OCI-M2 (cell line): ENCODE measurements around the gene SH3RF2.
"Not testable (repeated sequence)": the region's sequence is repeated elsewhere in the genome, so short reads cannot be mapped to it uniquely, and the experiment has no call there.

Experiments used
- DNase-seq: peaks from one replicate; lab custom pipeline; 2025; ENCODE audit not compliant: unreplicated experiment; lab: John Stamatoyannopoulos, UW

SH3RF2 gene

DNA sequence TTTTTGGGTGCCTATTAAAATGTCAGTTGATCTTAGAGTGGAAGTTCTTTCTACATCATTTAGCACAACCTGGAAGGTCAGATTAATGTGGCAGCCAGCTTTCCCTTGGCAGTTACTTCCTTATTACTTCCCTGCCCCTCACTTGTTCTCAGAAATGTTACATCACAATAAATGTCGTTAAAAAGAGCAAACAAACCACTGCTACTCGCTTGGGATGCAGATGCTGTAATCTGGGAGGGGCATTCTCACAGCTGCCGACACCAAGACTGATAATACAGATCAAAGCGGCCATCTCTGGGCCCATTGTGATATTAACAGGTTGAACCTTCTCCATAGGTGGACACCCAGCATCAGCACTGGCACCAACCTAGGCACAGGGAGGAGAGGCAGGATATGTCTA, 139.7 kb downstream of the SH3RF2 start:
- DNase-seq: no peak

DNA sequence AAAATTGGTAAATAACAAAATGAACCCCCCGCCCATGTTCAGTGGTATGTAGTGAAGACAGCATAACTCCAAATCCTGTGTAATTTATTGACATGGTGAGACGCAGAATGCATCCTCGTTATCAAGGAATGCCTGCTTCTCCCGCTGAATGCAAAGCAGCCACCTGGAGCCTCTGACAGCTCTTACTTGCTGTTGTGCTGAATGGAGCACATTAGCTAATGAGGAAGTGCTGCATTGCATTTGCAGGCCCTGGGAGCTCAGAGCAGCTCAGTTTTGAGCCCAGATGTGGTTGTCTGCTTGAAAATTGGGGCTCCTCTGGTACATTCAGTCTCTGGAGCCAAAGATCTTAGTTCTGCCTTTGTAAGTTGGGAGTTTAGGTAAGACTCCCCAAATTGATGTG, 140.1 kb downstream of the SH3RF2 start:
- DNase-seq: no peak

DNA sequence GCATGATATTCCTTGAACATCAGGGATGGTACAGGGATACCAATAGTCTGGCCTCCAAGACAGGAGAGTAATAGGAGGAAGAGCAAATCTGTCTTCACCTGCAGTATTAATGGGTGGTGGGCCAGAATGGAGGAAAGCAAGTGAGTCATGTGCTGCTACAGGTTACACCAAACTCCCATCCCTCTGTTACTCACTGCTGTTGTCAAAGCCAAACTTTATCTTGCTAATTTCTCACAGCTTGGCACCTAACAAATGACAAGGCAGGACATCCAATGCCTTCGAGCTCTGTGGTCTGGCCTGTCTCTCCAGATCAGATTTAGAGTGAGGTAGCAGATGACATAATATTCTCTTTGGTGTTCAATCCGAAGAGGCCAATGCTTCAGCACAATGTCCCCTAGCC, 142.2 kb downstream of the SH3RF2 start:
- no peak for DNase-seq

DNA sequence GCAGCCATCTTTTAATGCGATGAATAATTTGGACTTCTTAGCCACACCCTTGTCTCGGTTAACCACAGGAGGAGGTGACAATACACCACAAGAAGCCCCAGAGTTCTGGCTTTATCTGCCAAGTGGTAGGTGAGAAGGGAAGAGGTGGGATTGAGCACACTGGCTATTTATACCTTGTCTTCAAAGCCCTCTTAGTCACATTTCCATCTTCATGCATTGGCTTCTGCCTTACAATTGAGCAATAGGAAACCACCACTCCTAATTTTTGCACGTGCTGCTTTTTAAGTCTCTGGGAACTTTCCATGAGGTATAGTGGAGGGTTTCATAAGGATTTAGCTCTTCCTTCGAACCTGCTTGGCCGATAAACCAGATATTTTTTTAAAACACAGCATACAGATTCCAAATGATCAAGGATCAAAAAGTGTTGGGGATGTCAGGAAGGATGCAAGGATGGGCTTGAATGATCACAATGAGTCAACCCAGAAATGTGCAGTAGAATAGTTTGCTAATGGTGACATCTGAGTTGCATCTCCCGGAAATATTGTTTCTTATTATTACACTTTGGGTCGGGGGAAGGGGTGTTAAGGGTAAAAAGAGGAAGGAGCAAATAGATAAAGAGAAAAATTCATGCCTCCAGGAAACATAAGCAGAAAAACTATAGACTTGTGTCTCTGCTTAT, 143.5 kb downstream of the SH3RF2 start:
- DNase-seq: no peak

DNA sequence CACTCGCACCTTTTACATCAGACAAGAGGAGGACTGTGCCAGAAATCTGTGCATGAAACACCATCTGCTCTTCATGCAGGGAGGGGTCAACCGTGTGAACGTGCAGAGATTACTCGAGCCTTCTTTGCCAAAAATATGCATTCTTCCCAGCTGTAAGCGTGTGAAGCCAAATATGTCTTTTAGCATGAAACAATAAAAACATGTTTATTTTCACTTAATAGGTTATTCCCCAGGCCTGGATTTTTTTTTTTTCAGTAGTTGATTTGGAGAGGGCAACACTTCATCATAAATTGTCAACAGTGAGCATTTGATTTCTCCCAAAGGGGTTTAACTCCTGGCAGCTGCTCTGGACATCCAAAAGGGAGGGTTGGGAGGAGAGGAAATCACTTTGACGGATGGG, 145.2 kb downstream of the SH3RF2 start:
- DNase-seq: no peak

DNA sequence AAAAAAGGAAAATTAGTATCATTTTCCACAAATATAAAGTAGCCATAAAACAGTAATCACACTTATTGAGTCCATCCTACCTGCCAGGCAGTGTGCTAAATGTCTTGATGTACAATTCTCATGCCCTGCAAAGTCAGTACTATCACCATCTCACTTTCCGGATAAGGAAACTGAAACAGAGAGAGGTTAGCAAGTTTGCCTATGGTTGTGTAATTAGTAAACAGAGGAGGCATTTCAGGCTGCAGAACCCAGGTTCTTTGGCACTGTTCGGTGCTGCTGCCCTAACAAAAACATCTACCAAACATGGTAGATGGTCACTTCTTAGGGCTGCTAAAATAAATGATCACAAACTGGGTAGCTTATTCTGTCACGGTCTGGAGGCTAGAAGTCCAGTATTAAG, 146.4 kb downstream of the SH3RF2 start:
- no peak for DNase-seq

DNA sequence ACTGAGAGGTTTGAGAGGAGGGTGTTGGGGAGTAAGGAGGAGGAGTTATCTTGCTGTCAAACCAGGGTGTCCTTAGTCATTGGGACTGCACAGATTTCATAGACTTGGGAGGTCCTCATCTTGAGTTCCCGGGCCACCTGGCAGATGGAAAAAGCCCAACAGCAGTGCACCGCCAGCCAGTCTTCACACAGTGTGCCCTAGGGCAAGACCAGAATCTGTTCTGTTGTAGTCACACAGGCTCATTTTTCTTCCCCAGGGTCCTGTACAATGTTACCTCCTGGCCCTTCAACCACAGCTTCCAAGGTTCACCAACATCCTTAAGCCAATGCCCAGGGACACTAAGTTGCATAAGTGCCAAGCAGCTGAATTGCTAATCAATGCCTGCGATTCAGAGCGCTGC, 148.0 kb downstream of the SH3RF2 start:
- no peak for DNase-seq

DNA sequence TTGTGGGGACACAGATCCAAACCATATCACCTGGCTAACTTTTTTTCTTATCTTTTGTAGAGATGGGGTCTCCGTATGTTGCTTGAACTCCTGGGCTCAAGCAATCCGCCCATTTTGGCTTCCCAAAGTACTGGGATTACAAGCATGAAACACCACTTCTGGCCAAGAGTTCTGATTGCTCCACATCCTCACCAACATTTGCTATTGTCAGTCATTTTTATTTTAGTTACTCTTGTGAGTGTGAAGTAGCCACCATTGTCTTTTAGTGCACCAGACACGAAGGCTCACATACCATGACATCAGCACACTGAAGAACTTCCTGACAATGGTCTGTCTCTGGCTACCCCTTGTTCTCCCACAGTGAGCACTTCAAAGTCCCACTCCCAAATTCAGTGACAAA, 151.7 kb downstream of the SH3RF2 start:
- DNase-seq: no peak

DNA sequence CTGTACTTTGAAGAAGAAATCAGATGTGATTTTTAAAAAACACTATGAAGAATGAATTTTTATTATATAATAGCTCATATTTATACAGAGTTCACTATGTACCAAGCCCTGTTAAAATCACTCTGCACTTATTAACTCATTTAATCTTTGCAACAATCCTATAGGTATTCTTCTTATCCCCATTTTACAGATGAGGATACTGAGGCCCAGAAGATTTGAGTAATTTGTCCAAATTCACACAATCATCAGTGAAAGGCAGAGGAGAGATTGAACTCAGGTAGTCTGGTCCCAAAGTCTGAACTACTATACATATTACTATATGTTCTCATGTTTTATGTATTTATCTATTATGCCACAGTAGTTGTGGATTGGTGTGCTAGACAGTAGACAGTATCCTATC, 152.9 kb downstream of the SH3RF2 start:
- no peak for DNase-seq

DNA sequence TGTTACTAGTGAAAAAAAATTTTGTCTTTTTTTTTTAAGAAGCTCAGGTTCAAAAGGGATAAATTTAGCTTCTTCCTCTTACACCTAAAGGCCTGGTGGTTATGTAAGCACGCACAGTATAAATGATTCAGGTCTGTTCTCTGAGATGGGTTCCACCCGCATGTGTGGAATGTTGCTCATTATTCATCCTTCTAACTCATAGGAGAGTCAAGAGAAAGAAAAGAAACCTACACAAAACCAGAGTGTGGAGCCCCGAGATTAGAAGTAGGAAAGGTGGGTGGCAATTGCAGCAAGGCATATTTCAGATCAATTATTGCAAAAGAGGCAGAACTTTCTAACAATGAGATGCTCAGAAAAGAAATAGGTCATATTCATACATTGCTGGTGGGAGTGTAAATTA, 155.5 kb downstream of the SH3RF2 start:
- DNase-seq: no peak

DNA sequence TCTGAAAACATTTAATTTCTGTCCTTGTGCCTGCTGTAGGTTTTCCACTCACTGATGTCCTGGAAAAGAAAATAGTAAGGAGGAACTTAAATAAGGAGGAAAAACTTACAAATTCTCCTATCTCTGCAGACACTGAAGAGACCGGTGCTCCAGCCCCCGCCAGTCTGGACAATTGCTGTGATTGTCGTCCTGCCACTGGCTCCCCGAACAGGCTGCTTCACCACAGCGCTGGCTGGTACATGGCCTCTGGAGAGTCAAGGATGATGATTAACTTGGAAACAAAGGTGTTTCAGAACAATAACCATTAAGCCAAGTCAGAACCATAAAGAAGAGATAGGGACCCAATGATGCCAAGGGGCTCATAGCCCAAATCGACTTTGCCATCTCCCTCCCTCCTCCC, 161.7 kb downstream of the SH3RF2 start:
- no peak for DNase-seq

DNA sequence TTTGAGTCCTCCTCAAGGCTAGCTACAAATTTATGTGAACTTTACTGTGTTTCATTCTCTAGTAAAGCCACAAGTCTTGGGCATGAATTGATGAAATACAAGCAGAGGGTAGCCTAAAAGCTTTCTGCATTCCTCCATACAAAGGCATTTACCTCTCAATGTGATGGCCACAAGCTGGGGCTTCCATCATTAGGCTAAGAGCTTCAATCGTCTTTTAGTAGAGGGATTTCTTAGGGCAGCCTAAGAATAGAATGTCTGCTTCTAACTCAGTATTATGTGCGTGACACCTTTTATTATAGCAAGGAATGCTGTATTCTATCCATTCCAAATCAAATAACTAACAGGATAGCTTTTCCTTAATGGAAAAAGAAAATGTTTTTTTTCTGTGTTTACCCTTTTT, 165.3 kb downstream of the SH3RF2 start:
- DNase-seq: no peak

DNA sequence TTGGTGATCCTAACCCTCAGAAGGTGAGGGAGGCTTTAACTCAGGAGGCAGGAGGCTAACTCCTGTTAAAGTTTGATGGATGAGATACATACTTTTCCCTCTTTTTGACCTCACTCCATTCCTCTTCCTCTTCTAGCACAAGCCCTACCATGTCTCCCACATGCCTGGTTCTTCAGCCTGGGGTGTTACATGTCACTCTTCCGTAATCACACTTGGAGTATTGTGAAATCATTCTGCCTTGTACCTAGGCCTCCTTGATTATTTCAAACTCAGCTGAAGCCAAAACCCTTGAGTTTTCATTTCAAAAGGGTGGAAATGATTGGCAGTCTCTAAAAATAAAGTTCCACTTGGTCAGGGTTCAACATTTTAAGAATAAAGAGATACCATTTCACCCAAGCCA, 167.2 kb downstream of the SH3RF2 start:
- no peak for DNase-seq

DNA sequence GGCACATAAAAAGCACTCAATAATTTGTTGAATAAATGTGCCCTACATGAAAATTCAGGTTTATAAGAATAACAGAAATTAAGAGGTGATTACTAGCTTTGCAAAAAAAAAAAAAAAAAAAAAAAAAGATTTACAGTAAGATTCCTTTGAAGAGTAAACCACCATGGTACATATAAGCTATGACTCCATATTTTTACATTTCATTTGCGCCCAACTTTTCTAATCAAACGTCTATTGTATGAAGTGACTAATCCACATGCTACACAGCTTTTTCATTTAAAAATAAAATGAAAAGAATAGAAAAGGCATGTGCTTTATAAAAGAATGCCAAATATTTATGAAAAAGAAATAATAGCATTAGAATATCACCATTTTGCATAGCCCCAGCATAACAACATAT, 169.1 kb downstream of the SH3RF2 start, which contains the start of gene PLAC8L1:
TSS of gene PLAC8L1 (minus strand) at position 101 of the 400 bp plus-strand sequence. CDS start 1,266 bp downstream, outside the sequence.
- DNase-seq: no peak

DNA sequence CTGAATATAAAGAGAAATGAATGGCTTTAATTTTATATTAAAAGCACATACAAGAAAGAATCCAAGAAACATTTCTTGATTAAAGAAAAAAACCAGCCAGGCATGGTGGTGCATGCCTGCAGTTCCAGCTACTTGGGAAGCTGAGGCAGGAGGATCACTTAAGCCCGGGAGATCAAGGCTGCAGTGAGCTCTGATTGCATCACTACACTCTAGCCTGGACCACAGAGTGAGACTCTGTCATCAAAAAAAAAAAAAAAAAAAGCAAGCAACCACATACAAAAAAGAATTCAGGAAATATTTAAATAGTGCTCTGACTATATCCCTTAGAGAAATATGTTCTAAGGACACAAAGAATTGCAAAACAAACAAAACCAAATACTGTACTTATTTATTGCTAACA, 171.5 kb downstream of the SH3RF2 start:
- DNase-seq: no peak

DNA sequence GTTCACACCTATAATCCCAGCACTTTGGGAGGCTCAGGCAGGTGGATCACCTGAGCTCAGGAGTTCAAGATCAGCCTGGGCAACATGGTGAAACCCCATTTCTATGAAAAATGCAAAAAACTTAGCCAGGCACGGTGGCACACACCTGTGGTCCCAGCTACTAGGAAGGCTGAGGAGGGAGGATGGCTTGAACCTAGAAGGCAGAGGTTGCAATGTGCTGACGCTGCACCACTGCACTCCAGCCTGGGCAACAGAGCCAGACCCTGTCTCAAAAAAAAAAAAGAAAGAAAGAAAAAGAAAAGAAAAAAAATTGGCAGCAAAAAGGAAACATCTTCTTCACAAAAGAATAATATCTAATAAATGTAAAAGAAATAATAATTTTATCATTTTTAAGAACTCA, 172.5 kb downstream of the SH3RF2 start:
- not testable (repeated sequence) for DNase-seq

DNA sequence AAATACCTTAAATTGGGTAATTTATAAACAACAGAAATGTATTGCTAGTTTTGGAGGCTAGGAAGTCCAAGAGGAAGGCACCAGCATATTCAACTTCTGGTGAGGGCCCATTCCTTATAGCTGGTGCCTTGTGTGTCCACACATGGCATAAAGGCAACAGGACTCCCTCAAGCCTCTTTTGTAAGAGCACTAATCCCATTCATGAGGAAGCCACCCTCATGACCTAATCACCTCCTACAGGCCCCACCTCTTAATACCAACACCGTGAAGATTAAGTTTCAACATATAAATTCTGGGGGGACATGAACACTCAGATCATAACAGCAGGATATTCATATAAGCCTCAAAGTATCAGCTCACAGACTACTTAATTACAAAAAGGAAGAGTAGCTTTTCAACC, 173.0 kb downstream of the SH3RF2 start:
- no peak for DNase-seq

DNA sequence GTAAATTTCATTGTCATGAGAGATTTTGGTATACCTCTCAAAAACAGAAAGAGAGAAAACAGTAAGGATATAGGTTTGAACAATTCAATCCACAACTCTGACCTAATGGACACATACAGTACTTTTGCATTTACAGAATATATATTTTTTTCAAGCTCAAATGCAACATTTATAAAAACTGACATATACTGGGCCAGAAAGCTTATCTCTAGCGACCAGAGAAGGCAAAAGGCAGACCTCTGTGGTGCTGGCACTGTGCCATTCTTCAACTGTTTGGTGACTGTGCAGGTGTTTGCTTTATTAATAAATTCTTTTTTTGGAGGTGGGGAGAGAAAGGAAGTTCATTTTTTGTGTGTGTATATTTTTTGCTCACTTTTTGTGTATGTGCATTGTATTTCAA, 175.0 kb downstream of the SH3RF2 start:
- no peak for DNase-seq

DNA sequence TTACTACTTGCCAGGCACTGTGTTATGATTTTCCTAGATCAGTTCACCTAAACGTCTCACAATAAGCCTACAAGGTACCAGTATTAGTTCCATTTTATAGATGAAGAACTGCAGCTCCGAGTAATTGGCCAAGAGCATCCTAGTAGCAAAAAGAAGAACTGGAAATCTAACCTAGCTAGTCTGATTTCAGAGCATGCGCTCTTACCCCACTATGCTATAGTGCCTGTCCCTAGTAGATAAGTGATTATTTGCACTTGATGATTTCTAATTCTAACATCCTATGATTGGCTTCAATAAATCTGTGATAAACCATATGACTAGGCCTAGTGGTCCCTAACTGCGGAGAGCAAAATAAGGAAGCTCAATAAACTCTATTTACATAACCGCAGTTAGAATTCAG, 176.1 kb downstream of the SH3RF2 start:
- no peak for DNase-seq
